Fibroblast of lung (primary cell): ENCODE data around the gene CLASP1. TPM values are rescaled to one million over a fixed set of nuclear protein-coding genes. Genes with fewer than 3 reads are reported as not detected.

Experiments
- DNase-seq, 2 donors: peaks; one replicate each; pipeline versions ENCODE4 v3.0.0 to v3.0.0-alpha.2; 2010; ENCODE audit warnings: low read depth in 2 of 2
- H2AFZ ChIP-seq: 2 replicates; pipeline ENCODE4 v1.5.1; 2012; ENCODE audit warnings: low read length, control low read depth, inconsistent platforms
- H3K27ac ChIP-seq: 2 replicates; pipeline ENCODE4 v1.5.1; 2011; ENCODE audit warnings: low read length, control low read depth; ENCODE audit not compliant: insufficient read depth
- H3K27me3 ChIP-seq: 2 replicates; pipeline ENCODE4 v1.5.1; 2011; ENCODE audit warnings: mild to moderate bottlenecking, low read length; ENCODE audit not compliant: control insufficient read depth, insufficient read depth
- H3K36me3 ChIP-seq: 2 replicates; pipeline ENCODE4 v1.5.1; 2011; ENCODE audit warnings: low read length; ENCODE audit not compliant: control insufficient read depth, insufficient read depth
- H3K4me1 ChIP-seq: 2 replicates; pipeline ENCODE4 v1.5.1; 2011; ENCODE audit warnings: low read length; ENCODE audit not compliant: control insufficient read depth, insufficient read depth; ENCODE audit errors: extremely low read depth
- H3K4me2 ChIP-seq: 2 replicates; pipeline ENCODE4 v1.5.1; 2011; ENCODE audit warnings: low read length, control low read depth; ENCODE audit not compliant: insufficient read depth; ENCODE audit errors: extremely low read depth
- H3K4me3 ChIP-seq, 4 experiments: fragments of 200-600 bp in 1 of 4; sonication (generic) in 1 of 4; replicated peaks in 1 of 4; 2 replicates each; pipeline ENCODE4 v1.5.1; 2011 to 2016; ENCODE audit warnings: low read length in 4 of 4, low read depth in 3 of 4, mild to moderate bottlenecking in 3 of 4, control low read depth in 2 of 4, inconsistent platforms in 1 of 4, mixed read lengths in 1 of 4; ENCODE audit not compliant: insufficient read depth in 1 of 4; ENCODE audit errors: control extremely low read depth in 1 of 4
- H3K79me2 ChIP-seq: 2 replicates; pipeline ENCODE4 v1.5.1; 2012; ENCODE audit warnings: mild to moderate bottlenecking, low read length, inconsistent platforms; ENCODE audit not compliant: control insufficient read depth, insufficient read depth
- H3K9ac ChIP-seq: 2 replicates; pipeline ENCODE4 v1.5.1; 2011; ENCODE audit warnings: mild to moderate bottlenecking, low read length, control low read depth; ENCODE audit not compliant: insufficient read depth
- H3K9me3 ChIP-seq: 2 replicates; pipeline ENCODE4 v1.5.1; 2012; ENCODE audit warnings: low read depth, low read length; ENCODE audit not compliant: control insufficient read depth, insufficient read depth
- H4K20me1 ChIP-seq: 2 replicates; pipeline ENCODE4 v1.5.1; 2011; ENCODE audit warnings: low read length; ENCODE audit not compliant: control insufficient read depth, insufficient read depth; ENCODE audit errors: extremely low read depth
- CTCF ChIP-seq, 2 donors: IDR thresholded peaks in 1 of 2; conservative IDR thresholded peaks in 1 of 2; 1 replicate in 1 of 2; 2 replicates in 1 of 2; pipeline ENCODE4 v1.5.1; 2011 to 2012; ENCODE audit warnings: low read length in 2 of 2, control low read depth in 1 of 2, inconsistent platforms in 1 of 2, low read depth in 1 of 2, mild to moderate bottlenecking in 1 of 2
- EZH2 ChIP-seq: IDR thresholded peaks from 2 replicates; pipeline ENCODE4 v1.5.1; 2012; ENCODE audit warnings: low read length, control low read depth, mild to moderate bottlenecking; ENCODE audit errors: missing control alignments
- polyA plus RNA-seq, 2 donors: library from polyadenylated mRNA; depleted of rRNA in 1 of 2; stranded (reverse) in 1 of 2; unstranded in 1 of 2; fragments of >200 nt; gene quantifications; 2 replicates each; pipeline ENCODE4 v1.2.1, GENCODE V29; 2011 to 2012; ENCODE audit warnings: missing spikeins in 1 of 2
- total RNA-seq: library from RNA; depleted of rRNA; stranded (reverse); fragments of >200 nt; gene quantifications from 2 replicates; pipeline ENCODE4 v1.2.1, GENCODE V29; 2014

CLASP1 gene
- total and polyA plus RNA-seq, 2 donors (not counting 1 experiment from before 2014, with no cell fraction given), result 6.0 to 48.4 TPM

GRCh38 chr2:121520641-121520994, 128.6 kb downstream of the CLASP1 start:
- Histone ChIP-seq H3K4me1 (no peaks in the 10 kb centered on the region), H3K79me2 (no peaks in the 10 kb centered on the region), H3K9me3 (no peaks in the 10 kb centered on the region), H3K4me3 (no peak overlapping the region), H4K20me1 (no peaks in the 10 kb centered on the region), H3K27ac (no peak overlapping the region), H3K27me3 (no peaks in the 10 kb centered on the region), H3K4me2 (no peak overlapping the region), H3K36me3 (peaks cover 8% of the 10 kb centered on the region), H2AFZ (no peak overlapping the region), H3K9ac (no peak overlapping the region)
- DNase-seq, result no peak
- no peak for TF ChIP-seq CTCF (conservative IDR thresholded peaks at IDR 0.05 in 1 of 2, IDR thresholded peaks at IDR 0.05 in 1 of 2; ENCODE audit: low read depth in 1 of 2, low read length in 2 of 2)
- TF ChIP-seq EZH2, result no peak

GRCh38 chr2:121519732-121520640, 129.3 kb downstream of the CLASP1 start:
- Histone ChIP-seq H3K27me3 (no peaks in the 10 kb centered on the region), H3K9me3 (no peaks in the 10 kb centered on the region), H3K79me2 (no peaks in the 10 kb centered on the region), H2AFZ (no peak overlapping the region), H4K20me1 (no peaks in the 10 kb centered on the region), H3K9ac (no peak overlapping the region), H3K36me3 (peaks cover 5% of the 10 kb centered on the region), H3K27ac (no peak overlapping the region), H3K4me1 (no peaks in the 10 kb centered on the region), H3K4me3 (no peak overlapping the region), H3K4me2 (no peak overlapping the region)
- DNase-seq, result peak; percentile 26 to 37
- TF ChIP-seq CTCF (conservative IDR thresholded peaks at IDR 0.05 in 1 of 2, IDR thresholded peaks at IDR 0.05 in 1 of 2; ENCODE audit: low read depth in 1 of 2, low read length in 2 of 2), result no peak
- no peak for TF ChIP-seq EZH2

- H3K4me3 ChIP-seq, result no peak overlapping the region
- H4K20me1 ChIP-seq, result no peaks in the 10 kb centered on the region
- no peak overlapping the region for H3K27ac ChIP-seq
- H3K79me2 ChIP-seq, result no peaks in the 10 kb centered on the region
- no peaks in the 10 kb centered on the region for H3K27me3 ChIP-seq
- H3K9me3 ChIP-seq, result no peaks in the 10 kb centered on the region
- no peaks in the 10 kb centered on the region for H3K4me1 ChIP-seq
- H3K9ac ChIP-seq, result no peak overlapping the region
- no peak for DNase-seq
- no peak overlapping the region for H2AFZ ChIP-seq
- H3K36me3 ChIP-seq, result peaks cover 5% of the 10 kb centered on the region
- H3K4me2 ChIP-seq, result no peak overlapping the region
- no peak for TF ChIP-seq EZH2
- no peak for TF ChIP-seq CTCF (conservative IDR thresholded peaks at IDR 0.05 in 1 of 2, IDR thresholded peaks at IDR 0.05 in 1 of 2; ENCODE audit: low read depth in 1 of 2, low read length in 2 of 2)
Observed at GRCh38 chr2:121519153-121519552, 130.1 kb downstream of the CLASP1 start.
